HUES48 (cell line): ENCODE data around the gene TAGLN2.

Experiments used
- H3K27ac ChIP-seq: one replicate; pipeline ENCODE4 v1.7.0; 2013; ENCODE audit warnings: low read depth, low read length, inconsistent platforms
- H3K27me3 ChIP-seq: 2 replicates; pipeline ENCODE4 v1.6.1; 2013; ENCODE audit warnings: mild to moderate bottlenecking, low read length; ENCODE audit not compliant: control insufficient read depth, insufficient read depth
- H3K36me3 ChIP-seq: 2 replicates; pipeline ENCODE4 v1.6.1; 2013; ENCODE audit warnings: low read length; ENCODE audit not compliant: control insufficient read depth, insufficient read depth
- H3K4me1 ChIP-seq: 2 replicates; pipeline ENCODE4 v1.6.1; 2013; ENCODE audit warnings: mild to moderate bottlenecking, low read length; ENCODE audit not compliant: control insufficient read depth, insufficient read depth
- H3K4me3 ChIP-seq: 2 replicates; pipeline ENCODE4 v1.5.1; 2013; ENCODE audit warnings: mild to moderate bottlenecking, low read depth, low read length
- H3K9ac ChIP-seq: 2 replicates; pipeline ENCODE4 v1.6.1; 2013; ENCODE audit warnings: mild to moderate bottlenecking, low read depth, low read length, moderate library complexity
- H3K9me3 ChIP-seq: 2 replicates; pipeline ENCODE4 v1.6.1; 2013; ENCODE audit warnings: low read length; ENCODE audit not compliant: control insufficient read depth, insufficient read depth

TAGLN2 gene

DNA sequence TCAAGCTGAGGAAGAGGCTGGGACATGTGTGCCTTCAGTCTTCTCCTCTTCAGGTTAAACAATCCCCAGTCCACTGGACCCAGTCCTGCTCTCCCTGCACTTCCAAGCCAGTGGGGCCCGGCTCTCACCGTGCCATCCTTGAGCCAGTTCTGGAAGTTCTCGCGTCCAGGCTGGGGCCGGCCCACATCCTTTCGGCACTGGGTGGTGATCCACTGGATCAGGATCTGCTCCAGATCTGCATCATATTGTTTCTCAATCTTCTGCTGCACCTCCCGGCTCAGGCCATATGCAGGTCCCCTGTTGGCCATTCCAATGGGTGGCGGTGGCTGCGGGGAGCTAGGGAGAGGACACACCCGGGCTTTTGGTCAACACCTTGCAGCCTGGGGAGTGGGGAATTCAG, 5.1 kb downstream of the TAGLN2 start:
- H3K4me3 ChIP-seq: no peak overlapping the region
- no peaks in the 10 kb centered on the region for H3K9me3 ChIP-seq
- no peak overlapping the region for H3K9ac ChIP-seq
- peaks cover 19% of the 10 kb centered on the region for H3K36me3 ChIP-seq
- H3K27ac ChIP-seq: no peak overlapping the region
- peaks cover 18% of the 10 kb centered on the region for H3K27me3 ChIP-seq
- H3K4me1 ChIP-seq: peaks cover 30% of the 10 kb centered on the region

DNA sequence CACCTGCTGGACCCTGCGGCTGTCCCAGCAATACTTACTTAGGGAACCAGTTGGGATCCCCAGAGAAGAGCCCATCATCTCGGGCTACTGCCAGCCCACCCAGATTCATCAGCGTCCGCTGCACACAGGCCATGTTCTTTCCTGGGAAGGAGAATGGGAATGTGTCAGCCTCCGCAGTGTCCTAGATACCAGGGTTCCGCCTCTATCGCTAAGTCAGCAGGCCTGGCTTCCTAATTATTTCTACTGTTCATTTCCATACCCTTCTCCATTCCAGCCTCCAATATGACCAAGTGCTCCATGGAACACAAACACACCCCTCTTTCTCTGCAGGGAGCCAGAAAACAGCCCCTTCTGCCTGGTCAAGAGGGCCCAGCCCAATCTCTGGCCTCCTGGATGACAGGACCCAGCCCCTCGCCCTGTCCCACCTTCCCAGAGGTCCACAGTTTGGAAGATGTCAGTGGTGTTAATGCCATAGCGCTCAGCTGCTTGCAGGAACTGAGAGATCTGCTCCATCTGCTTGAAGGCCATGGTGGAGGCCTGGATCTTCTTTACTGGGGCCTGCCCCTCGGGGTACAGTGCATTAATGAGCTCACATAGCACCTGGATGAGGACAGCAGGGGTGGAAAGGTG, 6.0 kb downstream of the TAGLN2 start:
- Histone ChIP-seq H3K9ac (no peak overlapping the region), H3K4me3 (no peak overlapping the region), H3K27me3 (peaks cover 10% of the 10 kb centered on the region; the same call in 1 of the 2 replicates), H3K4me1 (peaks cover 34% of the 10 kb centered on the region), H3K36me3 (peaks cover 19% of the 10 kb centered on the region), H3K9me3 (no peaks in the 10 kb centered on the region), H3K27ac (no peak overlapping the region)

DNA sequence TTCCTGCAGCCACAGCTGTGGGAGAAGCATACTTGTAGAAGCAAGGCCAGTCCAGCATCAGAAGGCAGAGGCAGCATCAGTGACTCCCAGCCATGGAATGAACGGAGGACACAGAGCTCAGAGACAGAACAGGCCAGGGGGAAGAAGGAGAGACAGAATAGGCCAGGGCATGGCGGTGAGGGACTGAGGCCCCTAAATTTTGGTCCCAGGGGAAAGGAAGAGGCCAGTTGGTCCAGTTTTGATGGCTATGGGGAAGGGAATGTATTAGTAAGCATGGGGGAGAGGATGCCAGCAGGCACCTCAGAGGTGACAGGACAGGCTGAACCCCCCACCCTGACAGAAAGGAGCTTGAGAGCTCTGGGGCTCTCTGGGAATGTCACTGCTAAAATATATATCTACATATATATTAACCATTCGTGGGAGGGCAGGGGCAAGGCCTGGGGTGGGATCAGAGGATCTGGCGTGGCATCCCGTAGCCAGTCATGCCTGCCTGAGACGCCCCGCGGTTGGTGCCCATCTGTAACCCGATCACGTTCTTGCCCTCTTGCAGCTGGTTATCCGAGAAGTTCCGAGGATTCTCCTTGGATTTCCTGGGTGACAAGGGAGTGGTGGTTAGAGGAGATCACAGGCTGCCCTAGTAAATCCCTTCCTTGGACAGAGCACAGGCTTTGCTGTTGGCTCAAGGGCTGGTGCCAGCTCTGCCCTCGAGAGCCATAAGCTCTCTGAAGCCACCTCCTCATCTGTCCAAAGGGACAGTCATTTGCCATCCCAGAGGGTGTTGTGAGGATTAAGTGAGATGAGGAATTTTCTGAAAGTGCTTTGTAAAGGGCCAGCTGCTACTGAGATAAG, 6.7 kb downstream of the TAGLN2 start:
- Histone ChIP-seq H3K36me3 (peaks cover 19% of the 10 kb centered on the region), H3K4me3 (no peak overlapping the region), H3K4me1 (peaks cover 36% of the 10 kb centered on the region), H3K9ac (no peak overlapping the region), H3K9me3 (no peaks in the 10 kb centered on the region), H3K27me3 (peaks cover 3% of the 10 kb centered on the region; the same call in 1 of the 2 replicates), H3K27ac (no peak overlapping the region)

DNA sequence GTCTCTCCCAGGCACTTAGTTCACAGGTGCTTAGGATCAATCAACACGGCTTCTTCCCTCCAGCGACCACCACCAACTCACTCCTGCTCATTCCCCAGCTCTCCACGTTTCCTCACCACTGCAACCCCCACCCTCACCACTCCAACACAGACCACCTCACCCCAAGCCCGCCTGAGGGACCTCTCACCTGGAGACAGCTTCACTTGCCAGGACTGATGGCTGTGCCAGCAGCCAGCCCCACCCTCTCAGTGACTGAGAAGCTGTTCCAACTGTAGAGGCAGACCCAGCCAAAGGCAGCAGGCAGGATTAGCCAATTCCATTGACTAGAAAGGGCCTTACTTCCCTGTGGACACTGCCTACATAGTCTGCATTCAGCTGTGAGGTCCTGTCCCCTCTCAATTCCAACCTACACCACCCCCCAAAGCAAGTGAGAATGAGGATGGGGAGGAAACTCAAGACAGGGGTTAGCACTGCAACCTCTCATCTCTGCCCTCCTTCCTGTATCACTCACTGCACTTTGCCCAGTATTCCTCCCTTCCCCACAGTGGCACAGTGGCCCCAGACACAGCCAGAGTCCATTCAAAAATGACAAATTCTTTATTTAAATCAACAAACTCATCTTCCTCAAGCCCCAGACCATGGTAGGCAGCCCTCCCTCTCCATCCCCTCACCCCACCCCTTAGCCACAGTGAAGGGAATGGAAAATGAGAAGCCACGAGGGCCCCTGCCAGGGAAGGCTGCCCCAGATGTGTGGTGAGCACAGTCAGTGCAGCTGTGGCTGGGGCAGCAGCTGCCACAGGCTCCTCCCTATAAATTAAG, 7.6 kb downstream of the TAGLN2 start:
- Histone ChIP-seq H3K27ac (no peak overlapping the region), H3K36me3 (peaks cover 19% of the 10 kb centered on the region), H3K4me3 (no peak overlapping the region), H3K9me3 (no peaks in the 10 kb centered on the region), H3K9ac (no peak overlapping the region), H3K4me1 (peaks cover 28% of the 10 kb centered on the region), H3K27me3 (no peaks in the 10 kb centered on the region)

DNA sequence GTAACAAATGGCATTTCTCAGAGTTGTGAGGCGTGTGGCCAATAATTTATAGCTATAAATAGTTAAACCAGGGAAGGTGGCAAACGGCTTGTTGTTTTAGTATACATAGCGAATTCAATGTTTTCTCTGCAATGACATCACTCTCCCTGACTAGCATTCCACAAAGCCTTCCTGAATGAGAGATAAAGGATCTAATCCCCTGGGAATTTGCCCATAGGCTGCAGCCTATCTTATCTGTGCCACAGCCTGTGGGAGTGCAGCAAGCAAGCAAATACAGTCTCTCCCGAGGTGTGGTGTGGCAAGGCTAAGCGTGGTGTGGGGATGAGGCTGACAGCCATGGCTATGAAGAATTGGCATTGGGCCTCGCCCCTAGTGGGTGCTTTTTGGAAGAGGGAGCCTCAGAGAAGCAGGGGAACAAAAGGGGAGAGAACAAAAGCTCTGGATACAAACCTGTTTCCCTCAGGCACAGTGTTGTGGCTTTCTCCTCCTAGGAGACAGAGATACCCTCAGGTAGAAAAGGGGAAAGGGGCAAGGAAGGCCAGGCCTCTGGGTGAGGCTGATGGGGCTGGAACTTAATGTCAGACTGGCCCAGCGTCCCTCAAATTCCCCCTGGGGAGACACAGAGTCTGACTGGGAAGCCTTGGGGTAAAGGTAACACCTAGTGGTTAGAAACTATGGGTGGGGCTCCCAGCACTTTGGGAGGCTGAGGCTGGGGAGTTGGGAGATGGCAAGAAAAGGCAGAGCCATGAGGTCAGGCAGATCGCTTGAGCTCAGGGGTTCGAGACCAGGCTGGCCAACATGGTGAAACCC, 8.9 kb downstream of the TAGLN2 start:
- Histone ChIP-seq H3K9me3 (no peaks in the 10 kb centered on the region), H3K9ac (peak overlapping the region; percentile 59), H3K4me3 (no peak overlapping the region), H3K27ac (peak overlapping the region; percentile 90), H3K36me3 (peaks cover 19% of the 10 kb centered on the region), H3K4me1 (peaks cover 26% of the 10 kb centered on the region), H3K27me3 (no peaks in the 10 kb centered on the region)

DNA sequence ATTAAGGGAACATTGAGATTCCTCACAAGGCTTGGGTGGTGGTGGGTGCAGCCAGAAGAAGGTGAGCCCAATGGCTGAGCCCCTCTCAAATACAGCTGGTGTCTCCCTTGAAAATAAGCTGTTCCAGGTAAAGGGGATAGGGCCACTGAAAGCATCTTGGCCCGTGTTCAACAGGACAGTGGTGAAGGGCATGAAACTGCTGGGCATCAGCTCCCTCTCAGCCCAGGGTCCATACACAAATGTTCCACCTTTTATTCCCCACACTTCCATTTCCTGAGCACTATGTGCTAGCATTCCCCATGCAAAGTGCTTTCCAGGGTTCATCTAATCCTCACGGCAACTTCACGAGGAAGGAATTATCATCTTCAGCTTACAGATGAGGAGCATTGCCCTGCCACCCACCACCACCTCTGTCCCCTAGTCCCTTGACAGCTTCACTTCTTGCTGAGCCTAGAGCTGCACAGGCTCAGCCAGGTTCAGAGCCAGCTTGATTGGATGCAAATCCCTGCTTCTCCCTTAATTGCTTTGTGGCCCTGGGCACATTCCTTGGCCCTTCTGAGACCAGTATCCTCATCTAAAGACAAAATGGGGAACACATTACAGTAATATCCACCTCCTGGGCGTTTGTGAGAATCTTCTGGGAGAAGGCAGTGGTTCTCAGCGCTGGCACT, 9.6 kb downstream of the TAGLN2 start:
- peak overlapping the region; percentile 90 for H3K27ac ChIP-seq
- H3K9ac ChIP-seq: no peak overlapping the region
- no peak overlapping the region for H3K4me3 ChIP-seq
- no peaks in the 10 kb centered on the region for H3K9me3 ChIP-seq
- peaks cover 31% of the 10 kb centered on the region for H3K4me1 ChIP-seq
- H3K27me3 ChIP-seq: no peaks in the 10 kb centered on the region
- peaks cover 19% of the 10 kb centered on the region for H3K36me3 ChIP-seq

DNA sequence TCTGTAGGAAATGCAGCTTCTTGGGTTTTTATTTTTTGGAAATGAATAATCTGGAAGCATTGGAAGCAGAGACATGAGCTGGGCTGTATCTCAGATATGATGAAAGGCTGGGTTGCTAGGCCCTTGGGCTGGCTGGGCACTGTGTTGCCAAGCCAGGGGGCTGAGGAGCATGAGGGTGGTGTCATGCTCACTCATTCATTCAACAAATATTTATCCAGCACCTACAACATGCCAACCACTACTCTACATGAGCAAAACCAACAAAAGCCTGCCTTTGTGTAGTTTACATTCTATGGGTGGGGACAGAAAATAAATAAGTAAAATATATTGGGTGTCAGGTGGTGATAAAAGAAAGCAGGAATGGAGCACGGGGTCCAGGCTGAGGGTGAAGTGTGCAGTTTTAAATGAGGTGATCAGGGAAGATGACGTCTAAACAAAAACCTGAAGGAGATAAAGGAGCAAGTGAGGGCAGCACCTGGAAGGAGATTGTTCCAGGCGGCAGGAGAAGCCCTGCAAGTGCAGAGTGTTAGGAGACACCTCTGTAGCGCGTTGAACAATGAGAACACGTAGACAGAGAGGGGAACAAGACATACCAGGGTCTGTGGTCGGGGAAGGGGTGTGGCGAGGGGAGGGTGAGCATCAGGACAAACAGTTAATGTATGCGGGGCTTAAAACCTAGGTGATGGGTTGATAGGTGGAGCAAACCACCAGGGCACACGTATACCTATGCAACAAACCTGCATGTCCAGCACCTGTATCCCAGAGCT, 10.9 kb downstream of the TAGLN2 start:
- H3K4me1 ChIP-seq: peaks cover 41% of the 10 kb centered on the region
- no peak overlapping the region for H3K27ac ChIP-seq
- no peaks in the 10 kb centered on the region for H3K9me3 ChIP-seq
- H3K27me3 ChIP-seq: no peaks in the 10 kb centered on the region
- peaks cover 12% of the 10 kb centered on the region for H3K36me3 ChIP-seq
- no peak overlapping the region for H3K4me3 ChIP-seq
- no peak overlapping the region for H3K9ac ChIP-seq

DNA sequence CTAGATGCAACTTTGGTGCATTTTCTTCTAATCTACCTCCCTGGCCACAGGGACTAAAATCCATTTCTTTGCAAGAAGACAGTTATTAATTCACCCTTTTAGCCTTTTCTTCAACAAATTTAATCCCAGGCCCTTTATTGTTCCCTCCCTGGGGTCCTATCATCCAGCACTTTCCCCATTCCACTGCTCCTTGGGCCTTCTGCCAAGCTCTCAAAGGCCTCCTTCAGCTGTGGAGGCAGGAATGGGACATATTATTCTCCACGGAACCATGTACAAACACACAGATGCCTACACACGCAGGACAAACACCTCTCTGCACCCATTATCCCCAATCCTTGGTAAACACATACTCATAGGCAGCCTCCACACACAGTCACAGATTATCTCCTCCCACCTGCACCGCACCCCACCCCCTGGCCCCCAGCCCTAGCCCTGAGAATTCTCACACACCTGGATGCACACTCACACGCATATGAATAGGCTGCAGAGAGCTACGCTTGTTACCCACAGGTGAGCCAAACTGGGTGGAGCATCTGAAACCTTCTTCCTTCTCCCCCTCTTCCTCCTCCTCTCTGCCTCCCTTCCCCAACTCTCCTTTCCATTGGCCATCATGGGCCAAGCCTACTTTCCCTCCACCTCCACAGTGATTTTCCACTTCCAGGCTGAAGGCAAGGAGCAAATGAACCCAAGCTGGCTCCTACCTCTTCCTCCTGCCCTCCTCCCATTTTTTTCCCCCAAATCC, 11.7 kb downstream of the TAGLN2 start:
- H3K27me3 ChIP-seq: no peaks in the 10 kb centered on the region
- peaks cover 4% of the 10 kb centered on the region; the same call in 1 of the 2 replicates for H3K36me3 ChIP-seq
- H3K4me1 ChIP-seq: peaks cover 41% of the 10 kb centered on the region
- no peak overlapping the region for H3K27ac ChIP-seq
- H3K9me3 ChIP-seq: no peaks in the 10 kb centered on the region
- no peak overlapping the region for H3K9ac ChIP-seq
- no peak overlapping the region for H3K4me3 ChIP-seq

DNA sequence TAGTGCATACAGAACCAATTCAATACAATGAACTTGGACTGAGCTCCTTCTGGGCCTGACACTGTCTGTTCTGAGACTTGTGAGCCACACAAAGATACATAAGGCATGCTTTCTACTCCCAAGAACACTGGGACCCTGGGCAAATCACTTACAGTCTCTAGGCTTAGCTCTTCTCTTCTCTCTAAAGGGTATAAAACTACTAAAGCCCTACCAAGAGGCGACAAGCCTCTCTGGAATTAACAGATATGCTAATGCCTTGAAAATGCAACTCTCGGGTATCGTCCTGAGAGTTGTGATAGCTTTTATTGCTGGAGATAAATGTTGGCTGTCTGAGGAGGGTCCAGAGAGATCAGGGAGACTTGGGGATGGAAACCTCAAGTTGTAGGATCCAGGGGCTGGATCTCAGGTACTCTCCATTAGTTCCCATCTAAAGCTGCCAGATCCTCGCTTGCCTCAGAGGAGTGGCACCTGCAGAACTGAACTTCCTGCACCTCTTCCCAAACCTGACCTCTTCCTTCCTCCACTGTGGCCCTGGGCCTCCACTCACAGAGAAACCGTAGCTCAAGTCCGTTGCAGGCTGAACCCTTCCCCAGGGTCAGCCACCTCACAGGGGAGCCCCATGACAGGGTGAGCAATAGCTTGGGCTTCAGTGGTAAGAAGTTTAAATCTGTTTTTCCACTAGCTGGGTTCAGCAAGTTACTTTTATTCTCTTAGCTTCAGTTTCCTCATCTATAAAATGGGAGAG, 13.8 kb downstream of the TAGLN2 start:
- no peak overlapping the region for H3K4me3 ChIP-seq
- no peaks in the 10 kb centered on the region for H3K9me3 ChIP-seq
- H3K36me3 ChIP-seq: no peaks in the 10 kb centered on the region
- peaks cover 37% of the 10 kb centered on the region for H3K4me1 ChIP-seq
- no peaks in the 10 kb centered on the region for H3K27me3 ChIP-seq
- peak overlapping the region; percentile 72 for H3K27ac ChIP-seq
- H3K9ac ChIP-seq: no peak overlapping the region
